Measurements from ENCODE around the gene MVB12B. TPM values are rescaled to one million over a fixed set of nuclear protein-coding genes. Genes with fewer than 3 reads are reported as not detected.
"Not testable (repeated sequence)": the region's sequence is repeated elsewhere in the genome, so short reads cannot be mapped to it uniquely, and the experiment has no call there.

MVB12B gene
- total and polyA plus RNA-seq, 9 donors: 7.0 to 23.1 (median 17.8) TPM

DNA sequence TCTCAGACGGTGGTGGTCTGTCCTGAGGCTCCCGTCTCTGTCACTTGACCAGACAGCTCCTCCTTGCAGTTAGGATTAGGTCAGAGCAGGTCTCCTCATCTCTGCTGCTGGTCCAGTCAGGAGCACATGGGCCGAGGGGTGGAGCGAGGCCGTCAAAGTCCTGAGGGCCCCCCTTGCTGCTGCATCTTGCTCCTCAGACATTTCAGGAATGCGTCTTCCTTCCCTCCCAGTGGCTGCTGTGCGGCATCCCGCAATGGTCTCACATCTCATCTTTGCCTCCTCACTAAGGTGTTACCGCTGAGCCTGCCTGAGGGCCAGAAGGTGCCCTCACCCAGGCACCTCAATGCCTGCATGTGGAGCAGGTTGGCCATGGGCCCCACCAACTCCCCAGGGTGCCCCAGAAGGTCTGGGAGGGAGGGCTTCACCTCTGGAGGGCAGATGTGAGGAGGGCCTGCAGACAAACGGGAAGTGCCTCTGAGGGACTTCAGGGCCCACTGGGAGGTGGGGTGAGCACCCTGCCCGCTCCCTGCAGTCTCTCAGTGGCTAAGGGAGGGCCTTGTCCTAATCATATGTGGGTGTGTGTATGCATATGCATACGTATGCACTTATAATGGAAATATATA is 149.4 kb downstream of the MVB12B start:
- Histone ChIP-seq H3K27ac (no peak overlapping the region), H3K27me3 (no peaks in the 10 kb centered on the region), H3K4me3 (no peak overlapping the region), H3K4me1 (ENCODE audit: insufficient read depth) (peaks cover 8% of the 10 kb centered on the region), H3K9me3 (no peaks in the 10 kb centered on the region), H3K36me3 (no peaks in the 10 kb centered on the region)
- intact Hi-C loops (cut with DNase I): no loop called here
- no peak for TF ChIP-seq EP300 (IDR thresholded peaks at IDR 0.05)
- no peak for TF ChIP-seq POLR2A (IDR thresholded peaks at IDR 0.05)
- TF ChIP-seq, protein P1, sequence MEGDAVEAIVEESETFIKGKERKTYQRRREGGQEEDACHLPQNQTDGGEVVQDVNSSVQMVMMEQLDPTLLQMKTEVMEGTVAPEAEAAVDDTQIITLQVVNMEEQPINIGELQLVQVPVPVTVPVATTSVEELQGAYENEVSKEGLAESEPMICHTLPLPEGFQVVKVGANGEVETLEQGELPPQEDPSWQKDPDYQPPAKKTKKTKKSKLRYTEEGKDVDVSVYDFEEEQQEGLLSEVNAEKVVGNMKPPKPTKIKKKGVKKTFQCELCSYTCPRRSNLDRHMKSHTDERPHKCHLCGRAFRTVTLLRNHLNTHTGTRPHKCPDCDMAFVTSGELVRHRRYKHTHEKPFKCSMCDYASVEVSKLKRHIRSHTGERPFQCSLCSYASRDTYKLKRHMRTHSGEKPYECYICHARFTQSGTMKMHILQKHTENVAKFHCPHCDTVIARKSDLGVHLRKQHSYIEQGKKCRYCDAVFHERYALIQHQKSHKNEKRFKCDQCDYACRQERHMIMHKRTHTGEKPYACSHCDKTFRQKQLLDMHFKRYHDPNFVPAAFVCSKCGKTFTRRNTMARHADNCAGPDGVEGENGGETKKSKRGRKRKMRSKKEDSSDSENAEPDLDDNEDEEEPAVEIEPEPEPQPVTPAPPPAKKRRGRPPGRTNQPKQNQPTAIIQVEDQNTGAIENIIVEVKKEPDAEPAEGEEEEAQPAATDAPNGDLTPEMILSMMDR (IDR thresholded peaks at IDR 0.05): no peak
- DNase-seq: no peak
- 86 to 92% (median 90%) methylated on average over 12 of the region's 12 CpGs for WGBS, 3 donors

DNA sequence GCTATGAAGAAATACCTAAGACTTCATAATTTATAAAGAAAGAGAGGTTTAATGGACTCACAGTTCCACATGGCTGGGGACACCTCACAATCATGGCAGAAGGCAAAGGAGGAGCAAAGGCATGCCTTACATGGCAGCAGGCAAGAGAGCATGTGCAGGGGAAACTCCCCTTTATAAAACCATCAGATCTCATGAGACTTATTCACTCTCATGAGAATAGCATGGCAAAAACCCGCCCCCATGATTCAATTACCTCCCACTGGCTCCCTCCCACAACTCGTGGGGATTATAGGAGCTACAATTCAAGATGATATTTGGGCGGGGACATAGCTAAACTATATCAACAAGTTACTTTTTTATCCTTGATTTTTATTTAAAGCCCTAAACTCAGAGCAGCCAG is 150.8 kb downstream of the MVB12B start:
- WGBS, 3 donors: 85 to 86% (median 86%) methylated on average over 3 of the region's 3 CpGs
- H3K27ac ChIP-seq; intact Hi-C loops (cut with DNase I): not testable (repeated sequence)

DNA sequence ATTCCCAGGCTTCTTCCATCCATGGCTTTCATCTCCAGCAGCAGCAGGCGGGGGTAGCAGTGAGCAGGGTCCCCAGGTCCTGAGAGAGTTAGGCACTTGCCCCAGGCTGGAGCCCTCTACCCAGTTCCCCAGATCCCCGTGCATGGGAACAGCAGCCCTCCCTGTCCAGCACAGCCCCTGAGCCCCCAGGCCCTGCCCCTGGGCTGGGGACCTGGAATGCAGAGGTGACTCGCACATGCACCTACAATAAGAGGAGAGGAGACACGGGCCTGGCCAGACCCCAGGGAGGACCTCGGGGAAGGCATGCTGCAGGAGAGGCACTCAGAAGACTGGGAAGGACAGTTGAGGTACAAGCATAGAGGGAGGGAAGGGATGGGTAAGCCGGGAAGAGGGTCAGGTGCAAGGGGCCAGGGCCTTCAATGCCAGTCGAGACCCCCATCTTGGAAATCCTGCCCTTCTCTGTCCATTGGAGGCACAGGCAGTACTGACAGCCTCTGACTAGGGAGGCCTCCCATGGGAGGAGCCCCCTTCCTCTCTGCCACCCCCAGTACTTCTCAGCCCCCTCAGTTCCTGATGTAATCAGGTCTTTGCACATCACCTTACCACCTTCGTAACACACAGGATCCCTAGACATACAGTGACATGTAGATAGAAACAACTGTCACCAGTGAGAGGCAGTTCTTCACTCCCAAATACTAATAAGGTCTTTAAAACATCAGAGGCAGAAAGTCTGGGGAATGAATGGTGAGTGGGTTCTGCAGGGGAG is 151.8 kb downstream of the MVB12B start:
- H3K36me3 ChIP-seq: no peaks in the 10 kb centered on the region
- intact Hi-C loops (cut with DNase I): no loop called here
- WGBS, 3 donors: 92 to 96% (median 94%) methylated on average over 8 of the region's 8 CpGs
- TF ChIP-seq, protein P1 (IDR thresholded peaks at IDR 0.05): no peak
- TF ChIP-seq EP300 (IDR thresholded peaks at IDR 0.05) (no peak), POLR2A (IDR thresholded peaks at IDR 0.05) (no peak)
- H3K4me3 ChIP-seq: no peak overlapping the region
- H3K4me1 ChIP-seq (ENCODE audit: insufficient read depth): peaks cover 13% of the 10 kb centered on the region
- H3K9me3 ChIP-seq: no peaks in the 10 kb centered on the region
- no peak for DNase-seq
- H3K27ac ChIP-seq: no peak overlapping the region
- no peaks in the 10 kb centered on the region for H3K27me3 ChIP-seq

More for the DNA sequence above, 150.8 kb downstream of the MVB12B start:
- DNase-seq, H3K4me3 ChIP-seq, H3K27me3 ChIP-seq, H3K36me3 ChIP-seq, H3K9me3 ChIP-seq: not testable (repeated sequence)
- H3K4me1 ChIP-seq (ENCODE audit: insufficient read depth): peaks cover 10% of the 10 kb centered on the region

DNA sequence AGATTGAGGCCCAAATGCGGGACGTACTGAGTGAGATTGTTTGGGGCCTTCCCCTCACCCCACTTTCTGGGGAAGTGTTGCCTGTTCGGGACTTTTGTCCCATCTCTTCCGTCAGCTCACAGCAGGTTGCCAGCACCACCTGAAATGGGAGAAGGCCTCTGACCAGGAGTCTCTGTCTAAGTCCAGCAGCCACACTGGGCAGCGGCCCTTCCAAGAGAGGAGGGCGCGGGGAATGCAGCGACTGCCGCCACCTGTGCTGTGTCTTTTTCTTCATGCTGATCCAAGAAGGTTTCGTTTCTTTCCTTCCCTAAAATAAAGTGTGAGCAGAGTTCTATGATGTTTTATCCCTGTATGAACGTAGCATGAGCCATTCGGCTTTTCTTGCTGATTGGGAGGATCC is 152.9 kb downstream of the MVB12B start:
- no peak for DNase-seq
- Histone ChIP-seq H3K9me3 (no peaks in the 10 kb centered on the region), H3K36me3 (no peaks in the 10 kb centered on the region), H3K27me3 (no peaks in the 10 kb centered on the region), H3K27ac (no peak overlapping the region), H3K4me1 (ENCODE audit: insufficient read depth) (peaks cover 9% of the 10 kb centered on the region), H3K4me3 (no peak overlapping the region)
- intact Hi-C loops (cut with DNase I): no loop called here
- TF ChIP-seq, protein P1 (IDR thresholded peaks at IDR 0.05): no peak
- TF ChIP-seq EP300 (IDR thresholded peaks at IDR 0.05): no peak
- no peak for TF ChIP-seq POLR2A (IDR thresholded peaks at IDR 0.05)
- 92 to 96% (median 93%) methylated on average over 12 of the region's 12 CpGs for WGBS, 3 donors

DNA sequence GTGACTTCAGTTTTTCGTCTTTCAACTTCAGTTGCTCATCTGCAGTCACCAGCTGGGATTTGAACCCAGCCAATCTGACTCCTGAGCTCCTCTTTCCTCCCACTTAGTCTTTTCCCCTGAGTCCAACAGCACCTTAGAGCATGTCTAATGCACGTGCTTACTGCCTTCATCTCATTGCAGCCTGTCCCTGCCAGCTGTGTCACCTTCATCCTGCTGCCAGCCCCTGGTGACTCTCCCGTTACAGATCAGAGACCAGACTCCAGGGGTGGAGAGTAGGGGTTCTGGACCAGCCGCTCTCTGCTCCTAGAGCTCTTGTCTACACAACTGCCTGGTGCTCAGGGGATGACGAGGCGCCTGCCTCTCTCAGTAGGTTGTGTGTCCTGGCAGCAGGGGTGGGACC is 154.2 kb downstream of the MVB12B start:
- 81 to 94% (median 85%) methylated on average over 6 of the region's 6 CpGs for WGBS, 3 donors
- DNase-seq: no peak
- H3K27me3 ChIP-seq: no peaks in the 10 kb centered on the region
- peaks cover 7% of the 10 kb centered on the region for H3K4me1 ChIP-seq (ENCODE audit: insufficient read depth)
- H3K27ac ChIP-seq: no peak overlapping the region
- intact Hi-C loops (cut with DNase I): loop anchor here in 2 of 4 donors (10.0 kb wide), 2 partner anchors 76 to 176 kb away; no protein-coding TSS in a partner anchor
- no peaks in the 10 kb centered on the region for H3K36me3 ChIP-seq
- no peak overlapping the region for H3K4me3 ChIP-seq
- no peaks in the 10 kb centered on the region for H3K9me3 ChIP-seq
- TF ChIP-seq, protein P1 (IDR thresholded peaks at IDR 0.05): no peak
- no peak for TF ChIP-seq EP300 (IDR thresholded peaks at IDR 0.05)
- no peak for TF ChIP-seq POLR2A (IDR thresholded peaks at IDR 0.05)
